Measurements from ENCODE around the gene RHOT1. TPM values are rescaled to one million over a fixed set of nuclear protein-coding genes. Genes with fewer than 3 reads are reported as not detected.

RHOT1 gene
- total and polyA plus RNA-seq, 12 donors, result 32.5 to 76.6 (median 48.5) TPM

DNA sequence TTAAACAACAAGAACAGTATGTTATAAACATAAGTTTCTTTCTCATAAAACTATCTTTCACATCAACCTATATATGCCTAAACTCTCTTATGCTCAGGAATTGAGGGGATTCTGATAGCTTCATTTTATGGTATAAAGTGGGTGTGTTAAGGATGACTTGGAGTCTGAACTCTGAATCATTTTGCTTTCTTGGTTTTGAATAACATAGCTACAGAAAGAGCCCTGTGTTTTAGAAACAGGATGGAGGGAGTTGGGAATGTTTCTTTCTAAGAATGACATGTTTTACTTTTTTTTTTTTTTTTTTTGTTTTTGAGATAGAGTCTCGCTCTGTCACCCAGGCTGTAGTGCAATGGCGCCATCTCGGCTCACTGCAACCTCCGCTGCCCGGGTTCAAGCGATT lies 50.1 kb downstream of the RHOT1 start:
- no peak for ATAC-seq
- DNase-seq, result no peak
- no peaks in the 10 kb centered on the region for H3K4me1 ChIP-seq
- H3K27me3 ChIP-seq, result no peaks in the 10 kb centered on the region
- H3K4me3 ChIP-seq, result no peak overlapping the region
- TF ChIP-seq, protein P1, sequence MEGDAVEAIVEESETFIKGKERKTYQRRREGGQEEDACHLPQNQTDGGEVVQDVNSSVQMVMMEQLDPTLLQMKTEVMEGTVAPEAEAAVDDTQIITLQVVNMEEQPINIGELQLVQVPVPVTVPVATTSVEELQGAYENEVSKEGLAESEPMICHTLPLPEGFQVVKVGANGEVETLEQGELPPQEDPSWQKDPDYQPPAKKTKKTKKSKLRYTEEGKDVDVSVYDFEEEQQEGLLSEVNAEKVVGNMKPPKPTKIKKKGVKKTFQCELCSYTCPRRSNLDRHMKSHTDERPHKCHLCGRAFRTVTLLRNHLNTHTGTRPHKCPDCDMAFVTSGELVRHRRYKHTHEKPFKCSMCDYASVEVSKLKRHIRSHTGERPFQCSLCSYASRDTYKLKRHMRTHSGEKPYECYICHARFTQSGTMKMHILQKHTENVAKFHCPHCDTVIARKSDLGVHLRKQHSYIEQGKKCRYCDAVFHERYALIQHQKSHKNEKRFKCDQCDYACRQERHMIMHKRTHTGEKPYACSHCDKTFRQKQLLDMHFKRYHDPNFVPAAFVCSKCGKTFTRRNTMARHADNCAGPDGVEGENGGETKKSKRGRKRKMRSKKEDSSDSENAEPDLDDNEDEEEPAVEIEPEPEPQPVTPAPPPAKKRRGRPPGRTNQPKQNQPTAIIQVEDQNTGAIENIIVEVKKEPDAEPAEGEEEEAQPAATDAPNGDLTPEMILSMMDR (IDR thresholded peaks at IDR 0.05), result no peak
- peaks cover 0 to 100% (median 37%) of the 10 kb centered on the region in 9 donors for H3K36me3 ChIP-seq
- intact Hi-C loops (cut with DNase I), result no loop called here
- H3K9me3 ChIP-seq, result no peaks in the 10 kb centered on the region
- WGBS, 2 donors, result 97% methylated on average over 6 of the region's 6 CpGs
- no peak overlapping the region for H3K27ac ChIP-seq

DNA sequence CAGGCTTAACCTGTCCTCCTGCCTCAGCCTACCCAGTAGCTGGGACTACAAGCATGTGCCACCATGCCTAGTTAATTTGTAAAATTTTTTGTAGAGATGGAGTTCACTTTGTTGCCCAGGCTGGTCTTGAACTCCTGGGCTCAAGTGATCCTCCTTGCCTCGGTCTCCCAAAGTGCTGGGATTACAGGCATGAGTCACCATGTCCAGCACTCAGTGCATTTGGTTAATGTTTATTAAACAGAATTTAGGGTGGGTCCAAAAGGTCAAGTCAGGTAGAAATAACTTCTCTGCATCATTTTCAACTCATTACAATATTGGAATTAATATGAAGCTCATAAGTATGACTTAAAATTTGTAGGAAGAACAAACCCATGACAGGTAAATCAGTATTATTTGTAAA lies 55.7 kb downstream of the RHOT1 start:
- DNase-seq (no peak), ATAC-seq (no peak)
- Histone ChIP-seq H3K27ac (no peak overlapping the region), H3K27me3 (no peaks in the 10 kb centered on the region), H3K9me3 (no peaks in the 10 kb centered on the region), H3K4me1 (no peaks in the 10 kb centered on the region), H3K36me3 (peaks cover 0 to 100% (median 60%) of the 10 kb centered on the region in 9 donors), H3K4me3 (no peak overlapping the region)
- 97% methylated on average over 1 of the region's 1 CpG for WGBS, 2 donors
- TF ChIP-seq, protein P1 (IDR thresholded peaks at IDR 0.05), result no peak
- intact Hi-C loops (cut with DNase I), result no loop called here

DNA sequence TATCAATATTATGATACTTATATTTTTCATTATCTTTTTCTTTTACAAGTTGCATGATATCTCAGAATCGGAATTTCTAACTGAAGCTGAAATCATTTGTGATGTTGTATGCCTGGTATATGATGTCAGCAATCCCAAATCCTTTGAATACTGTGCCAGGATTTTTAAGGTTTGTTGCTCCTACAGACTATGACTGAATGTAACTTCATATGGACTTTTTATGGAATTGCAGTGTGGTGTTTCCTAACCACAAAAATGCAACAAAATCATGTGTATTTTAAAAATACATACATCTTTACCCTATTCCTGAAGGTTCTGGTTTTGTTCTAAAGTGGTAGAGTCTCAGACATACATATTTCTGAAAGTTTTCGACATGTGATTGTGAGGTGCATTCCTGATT lies 64.6 kb downstream of the RHOT1 start:
- intact Hi-C loops (cut with DNase I), result no loop called here
- H3K27ac ChIP-seq, result no peak overlapping the region
- H3K27me3 ChIP-seq, result no peaks in the 10 kb centered on the region
- H3K4me1 ChIP-seq, result no peaks in the 10 kb centered on the region
- no peak overlapping the region for H3K4me3 ChIP-seq
- WGBS, 2 donors, result 92 to 94% methylated on average over 2 of the region's 2 CpGs
- no peaks in the 10 kb centered on the region for H3K9me3 ChIP-seq
- peaks cover 0 to 100% (median 38%) of the 10 kb centered on the region in 9 donors for H3K36me3 ChIP-seq
- DNase-seq (no peak), ATAC-seq (no peak)
- TF ChIP-seq, protein P1 (IDR thresholded peaks at IDR 0.05), result no peak

DNA sequence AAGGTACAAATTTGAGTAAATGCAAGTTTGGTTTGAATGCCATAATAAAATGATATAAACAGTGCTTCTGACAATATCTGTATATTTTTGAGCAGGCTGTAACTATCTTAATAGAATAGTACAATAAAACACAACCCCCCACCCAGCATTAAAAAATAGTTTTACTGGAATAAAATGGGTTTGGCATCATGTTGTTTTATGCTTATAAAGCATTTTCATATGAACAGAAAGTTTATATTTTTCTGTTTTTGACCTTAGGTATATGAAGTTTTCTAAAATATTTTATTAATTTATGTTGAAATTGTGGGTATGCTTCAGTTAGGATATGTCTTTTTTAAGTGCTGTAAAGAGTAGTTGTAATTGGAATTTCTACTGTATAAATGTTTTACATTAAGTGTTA lies 66.1 kb downstream of the RHOT1 start:
- H3K27ac ChIP-seq, result no peak overlapping the region
- H3K36me3 ChIP-seq, result peaks cover 0 to 100% (median 38%) of the 10 kb centered on the region in 9 donors
- intact Hi-C loops (cut with DNase I), result no loop called here

More for the DNA sequence above, 66.1 kb downstream of the RHOT1 start:
- ATAC-seq, result no peak
- Histone ChIP-seq H3K4me1 (peaks cover 0 to 2% (median 0%) of the 10 kb centered on the region in 9 donors), H3K27me3 (no peaks in the 10 kb centered on the region), H3K9me3 (no peaks in the 10 kb centered on the region), H3K4me3 (no peak overlapping the region)
- TF ChIP-seq, protein P1 (IDR thresholded peaks at IDR 0.05), result no peak
- no peak for DNase-seq
